Immature natural killer cell (primary cell): ENCODE results near the gene GDF10. TPM values are rescaled to one million over a fixed set of nuclear protein-coding genes. Genes with fewer than 3 reads are reported as not detected.
A peak's percentile ranks its signal among the peaks of the same experiment; 100 is the strongest.

Experiments
- DNase-seq, 3 donors: peaks; one replicate each; pipeline ENCODE4 v3.0.0; 2022; ENCODE audit warnings: mixed read lengths in 1 of 3
- H3K27ac Mint-ChIP-seq, 6 donors: one replicate each; pipeline ENCODE4 v1.8.0; 2020; ENCODE audit warnings: mixed read lengths in 6 of 6, mild to moderate bottlenecking in 5 of 6, inconsistent platforms in 4 of 6, moderate library complexity in 3 of 6
- H3K27me3 Mint-ChIP-seq, 3 donors: one replicate each; pipeline ENCODE4 v1.8.0; 2020 to 2021; ENCODE audit warnings: low read depth in 3 of 3, mild to moderate bottlenecking in 3 of 3, mixed read lengths in 3 of 3, moderate library complexity in 3 of 3, inconsistent platforms in 1 of 3
- H3K36me3 Mint-ChIP-seq, 3 donors: one replicate each; pipeline ENCODE4 v1.8.0; 2020; ENCODE audit warnings: mixed read lengths in 3 of 3, inconsistent platforms in 2 of 3, mild to moderate bottlenecking in 2 of 3
- H3K4me1 Mint-ChIP-seq, 2 donors: one replicate each; pipeline ENCODE4 v1.8.0; 2020; ENCODE audit warnings: inconsistent platforms in 2 of 2, mild to moderate bottlenecking in 2 of 2, mixed read lengths in 2 of 2, moderate library complexity in 1 of 2
- H3K4me3 Mint-ChIP-seq, 5 donors: one replicate each; pipeline ENCODE4 v1.8.0; 2020; ENCODE audit warnings: mild to moderate bottlenecking in 5 of 5, mixed read lengths in 5 of 5, inconsistent platforms in 3 of 5, moderate library complexity in 3 of 5
- H3K9me3 Mint-ChIP-seq, 6 donors: one replicate each; pipeline ENCODE4 v1.8.0; 2020; ENCODE audit warnings: mild to moderate bottlenecking in 6 of 6, mixed read lengths in 6 of 6, inconsistent platforms in 4 of 6, moderate library complexity in 3 of 6
- polyA plus RNA-seq, 3 donors: library from polyadenylated mRNA; unstranded; fragments of 300-500 nt; fragmentation: Illumina TruSeq; gene quantifications; one replicate each; pipeline ENCODE4 v1.2.3, GENCODE V29; 2021

Gene GDF10
- polyA plus RNA-seq, 3 donors from 2014 or later, result not detected

GRCh38 chr10:47306387-47307210 lies 6.6 kb downstream of the GDF10 start:
- H3K9me3 Mint-ChIP-seq, result no peaks in the 10 kb centered on the region
- no peaks in the 10 kb centered on the region for H3K4me1 Mint-ChIP-seq
- no peak for DNase-seq
- H3K36me3 Mint-ChIP-seq, result no peaks in the 10 kb centered on the region
- peaks cover 3 to 5% (median 5%) of the 10 kb centered on the region in 3 donors for H3K27me3 Mint-ChIP-seq
- H3K4me3 Mint-ChIP-seq, result no peak overlapping the region
- H3K27ac Mint-ChIP-seq, result no peak overlapping the region

GRCh38 chr10:47307381-47307780 lies 7.4 kb downstream of the GDF10 start:
- no peaks in the 10 kb centered on the region for H3K36me3 Mint-ChIP-seq
- H3K4me3 Mint-ChIP-seq, result no peak overlapping the region
- no peak for DNase-seq
- no peaks in the 10 kb centered on the region for H3K4me1 Mint-ChIP-seq
- H3K9me3 Mint-ChIP-seq, result no peaks in the 10 kb centered on the region
- no peak overlapping the region for H3K27ac Mint-ChIP-seq
- H3K27me3 Mint-ChIP-seq, result peaks cover 2 to 5% (median 3%) of the 10 kb centered on the region in 3 donors

GRCh38 chr10:47308775-47309174 lies 8.8 kb downstream of the GDF10 start:
- no peaks in the 10 kb centered on the region for H3K36me3 Mint-ChIP-seq
- peaks cover 2 to 3% (median 3%) of the 10 kb centered on the region in 3 donors for H3K27me3 Mint-ChIP-seq
- no peaks in the 10 kb centered on the region for H3K4me1 Mint-ChIP-seq
- no peak for DNase-seq
- no peak overlapping the region for H3K27ac Mint-ChIP-seq
- H3K9me3 Mint-ChIP-seq, result no peaks in the 10 kb centered on the region
- H3K4me3 Mint-ChIP-seq, result no peak overlapping the region

GRCh38 chr10:47309408-47310089 lies 9.6 kb downstream of the GDF10 start:
- Mint-ChIP-seq H3K36me3 (no peaks in the 10 kb centered on the region), H3K4me1 (no peaks in the 10 kb centered on the region), H3K9me3 (no peaks in the 10 kb centered on the region), H3K27me3 (peaks cover 2 to 4% (median 3%) of the 10 kb centered on the region in 3 donors), H3K4me3 (no peak overlapping the region), H3K27ac (no peak overlapping the region)
- no peak for DNase-seq

- DNase-seq, result no peak
- Mint-ChIP-seq H3K9me3 (no peaks in the 10 kb centered on the region), H3K27me3 (peaks cover 0 to 4% (median 3%) of the 10 kb centered on the region in 3 donors), H3K36me3 (no peaks in the 10 kb centered on the region), H3K4me1 (no peaks in the 10 kb centered on the region), H3K27ac (no peak overlapping the region), H3K4me3 (no peak overlapping the region)
Observed at GRCh38 chr10:47310090-47310505, 10.1 kb downstream of the GDF10 start.

- no peaks in the 10 kb centered on the region for H3K4me1 Mint-ChIP-seq
- peaks cover 0 to 4% (median 0%) of the 10 kb centered on the region in 3 donors for H3K27me3 Mint-ChIP-seq
- no peak overlapping the region for H3K4me3 Mint-ChIP-seq
- H3K36me3 Mint-ChIP-seq, result no peaks in the 10 kb centered on the region
- no peaks in the 10 kb centered on the region for H3K9me3 Mint-ChIP-seq
- no peak overlapping the region for H3K27ac Mint-ChIP-seq
- no peak for DNase-seq
Observed at GRCh38 chr10:47311193-47311931, 11.4 kb downstream of the GDF10 start.

- peak; percentile 15 to 27 (median 22) for DNase-seq
- Mint-ChIP-seq H3K27ac (no peak overlapping the region), H3K36me3 (no peaks in the 10 kb centered on the region), H3K4me3 (no peak overlapping the region), H3K4me1 (no peaks in the 10 kb centered on the region), H3K27me3 (peaks cover 0 to 4% (median 0%) of the 10 kb centered on the region in 3 donors), H3K9me3 (no peaks in the 10 kb centered on the region)
Observed at GRCh38 chr10:47311932-47312662, 12.1 kb downstream of the GDF10 start.

- H3K4me1 Mint-ChIP-seq, result no peaks in the 10 kb centered on the region
- no peak for DNase-seq
- H3K27ac Mint-ChIP-seq, result no peak overlapping the region
- no peak overlapping the region for H3K4me3 Mint-ChIP-seq
- H3K36me3 Mint-ChIP-seq, result no peaks in the 10 kb centered on the region
- H3K9me3 Mint-ChIP-seq, result no peaks in the 10 kb centered on the region
- peaks cover 0 to 6% (median 0%) of the 10 kb centered on the region in 3 donors for H3K27me3 Mint-ChIP-seq
Observed at GRCh38 chr10:47312663-47312995, 12.6 kb downstream of the GDF10 start.

- no peak overlapping the region for H3K27ac Mint-ChIP-seq
- no peaks in the 10 kb centered on the region for H3K4me1 Mint-ChIP-seq
- no peak for DNase-seq
- H3K9me3 Mint-ChIP-seq, result no peaks in the 10 kb centered on the region
- no peak overlapping the region for H3K4me3 Mint-ChIP-seq
- H3K36me3 Mint-ChIP-seq, result no peaks in the 10 kb centered on the region
- peaks cover 0 to 6% (median 0%) of the 10 kb centered on the region in 3 donors for H3K27me3 Mint-ChIP-seq
Observed at GRCh38 chr10:47314416-47314970, 14.5 kb downstream of the GDF10 start.

GRCh38 chr10:47315421-47315820 lies 15.4 kb downstream of the GDF10 start:
- no peaks in the 10 kb centered on the region for H3K4me1 Mint-ChIP-seq
- DNase-seq, result no peak
- no peaks in the 10 kb centered on the region for H3K36me3 Mint-ChIP-seq
- H3K9me3 Mint-ChIP-seq, result no peaks in the 10 kb centered on the region
- no peak overlapping the region for H3K27ac Mint-ChIP-seq
- peaks cover 0 to 6% (median 0%) of the 10 kb centered on the region in 3 donors for H3K27me3 Mint-ChIP-seq
- H3K4me3 Mint-ChIP-seq, result no peak overlapping the region

GRCh38 chr10:47316131-47316530 lies 16.1 kb downstream of the GDF10 start:
- no peaks in the 10 kb centered on the region for H3K4me1 Mint-ChIP-seq
- H3K27me3 Mint-ChIP-seq, result peaks cover 0 to 8% (median 0%) of the 10 kb centered on the region in 3 donors
- no peak for DNase-seq
- no peaks in the 10 kb centered on the region for H3K9me3 Mint-ChIP-seq
- no peak overlapping the region for H3K4me3 Mint-ChIP-seq
- H3K27ac Mint-ChIP-seq, result no peak overlapping the region
- no peaks in the 10 kb centered on the region for H3K36me3 Mint-ChIP-seq

- H3K4me3 Mint-ChIP-seq, result no peak overlapping the region
- no peak for DNase-seq
- no peaks in the 10 kb centered on the region for H3K36me3 Mint-ChIP-seq
- H3K9me3 Mint-ChIP-seq, result no peaks in the 10 kb centered on the region
- no peaks in the 10 kb centered on the region for H3K4me1 Mint-ChIP-seq
- H3K27me3 Mint-ChIP-seq, result peaks cover 0 to 8% (median 0%) of the 10 kb centered on the region in 3 donors
- no peak overlapping the region for H3K27ac Mint-ChIP-seq
Observed at GRCh38 chr10:47317251-47317650, 17.3 kb downstream of the GDF10 start.

GRCh38 chr10:47318706-47319105 lies 18.7 kb downstream of the GDF10 start:
- H3K27me3 Mint-ChIP-seq, result peaks cover 0 to 6% (median 0%) of the 10 kb centered on the region in 3 donors
- H3K27ac Mint-ChIP-seq, result no peak overlapping the region
- H3K9me3 Mint-ChIP-seq, result no peaks in the 10 kb centered on the region
- H3K4me1 Mint-ChIP-seq, result no peaks in the 10 kb centered on the region
- H3K36me3 Mint-ChIP-seq, result no peaks in the 10 kb centered on the region
- no peak for DNase-seq
- no peak overlapping the region for H3K4me3 Mint-ChIP-seq
